GM12892 (cell line): ENCODE data around the gene FCGBP.
"Not testable (repeated sequence)": the region's sequence is repeated elsewhere in the genome, so short reads cannot be mapped to it uniquely, and the experiment has no call there.

ENCODE experiments used
- DNase-seq: peaks from one replicate; pipeline ENCODE4 v3.0.0; 2011; ENCODE audit not compliant: insufficient read length
- FAIRE-seq: peaks from 2 replicates; lab custom pipeline; 2011; peaks lifted over from hg19 to GRCh38; lab: Jason Lieb, UNC
- POLR2A ChIP-seq: IDR thresholded peaks from 2 replicates; pipeline ENCODE4 v1.6.1; 2011; ENCODE audit warnings: low read depth, low read length, control low read depth
- POLR2AphosphoS5 ChIP-seq: IDR thresholded peaks from 2 replicates; pipeline ENCODE4 v1.6.1; 2011; ENCODE audit warnings: low read depth, low read length, control low read depth
- TAF1 ChIP-seq: IDR thresholded peaks from 2 replicates; pipeline ENCODE4 v1.6.1; 2011; ENCODE audit warnings: low read depth, mild to moderate bottlenecking, control low read depth, low read length, borderline replicate concordance

Gene FCGBP

GRCh38 chr19:39967561-39967960 lies 33.1 kb upstream of the FCGBP start:
- FAIRE-seq (no peak), DNase-seq (no peak)
- TF ChIP-seq POLR2A = no peak
- TF ChIP-seq POLR2AphosphoS5 = no peak
- TF ChIP-seq TAF1 = no peak

- FAIRE-seq (no peak), DNase-seq (no peak)
- TF ChIP-seq TAF1 (no peak), POLR2A (no peak), POLR2AphosphoS5 (no peak)
Measured at GRCh38 chr19:39966617-39967016, 32.2 kb upstream of the FCGBP start.

GRCh38 chr19:39963898-39964297 lies 29.5 kb upstream of the FCGBP start:
- TF ChIP-seq TAF1 = no peak
- no peak for TF ChIP-seq POLR2A
- TF ChIP-seq POLR2AphosphoS5 = no peak
- DNase-seq = no peak
- no peak for FAIRE-seq

DNA sequence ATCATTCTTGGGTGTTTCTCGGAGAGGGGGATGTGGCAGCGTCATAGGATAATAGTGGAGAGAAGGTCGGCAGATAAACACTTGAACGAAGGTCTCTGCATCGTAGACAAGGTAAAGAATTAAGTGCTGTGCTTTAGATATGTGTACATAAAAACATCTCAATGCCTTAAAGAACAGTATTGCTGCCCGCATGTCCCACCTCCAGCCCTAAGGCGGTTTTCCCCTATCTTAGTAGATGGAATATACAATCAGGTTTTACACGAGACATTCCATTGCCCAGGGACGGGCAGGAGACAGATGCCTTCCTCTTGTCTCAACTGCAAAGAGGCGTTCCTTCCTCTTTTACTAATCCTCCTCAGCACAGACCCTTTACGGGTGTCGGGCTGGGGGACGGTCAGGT lies 25.0 kb upstream of the FCGBP start:
- FAIRE-seq, DNase-seq: not testable (repeated sequence)

DNA sequence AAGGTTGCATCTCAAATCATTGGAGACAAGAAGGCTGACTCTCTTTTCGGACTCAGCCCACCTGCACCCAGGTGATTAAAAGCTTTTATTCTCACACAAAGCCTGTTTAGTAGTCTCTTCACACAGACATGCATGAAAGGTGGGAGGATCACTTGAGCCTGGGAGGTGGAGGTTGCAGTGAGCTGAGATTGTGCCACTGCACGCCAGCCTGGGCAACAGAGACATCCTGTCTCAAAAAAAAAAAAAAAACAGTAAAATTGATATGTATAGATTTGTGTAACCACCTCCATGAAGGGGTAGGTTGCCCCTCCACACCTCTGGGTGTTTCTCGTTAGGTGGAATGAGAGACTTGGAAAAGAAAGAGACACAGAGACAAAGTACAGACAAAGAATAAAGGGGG lies 24.5 kb upstream of the FCGBP start:
- not testable (repeated sequence) for DNase-seq, FAIRE-seq

- DNase-seq, FAIRE-seq: not testable (repeated sequence)
Measured at GRCh38 chr19:39957886-39958285, 23.5 kb upstream of the FCGBP start.

DNA sequence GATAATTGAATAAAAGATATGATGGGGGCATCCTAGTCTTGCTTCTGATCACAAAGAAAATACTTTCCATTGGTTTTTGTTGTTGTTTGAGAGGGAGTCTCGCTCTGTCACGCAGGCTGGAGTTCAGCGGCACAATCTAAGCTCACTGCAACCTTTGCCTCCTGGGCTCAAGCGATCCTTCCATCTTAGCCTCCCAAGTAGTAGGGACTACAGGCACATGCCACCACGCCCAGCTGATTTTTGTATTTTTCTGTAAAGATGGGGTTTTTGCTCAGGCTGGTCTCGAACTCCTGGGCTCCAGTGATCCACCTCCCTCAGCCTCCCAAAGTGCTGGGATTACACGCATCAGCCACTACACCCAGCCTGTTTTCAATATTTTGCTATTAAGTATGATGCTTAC lies 19.5 kb upstream of the FCGBP start:
- peak; percentile 30 for FAIRE-seq
- TF ChIP-seq POLR2A = no peak
- no peak for TF ChIP-seq POLR2AphosphoS5
- no peak for TF ChIP-seq TAF1
- DNase-seq = no peak

DNA sequence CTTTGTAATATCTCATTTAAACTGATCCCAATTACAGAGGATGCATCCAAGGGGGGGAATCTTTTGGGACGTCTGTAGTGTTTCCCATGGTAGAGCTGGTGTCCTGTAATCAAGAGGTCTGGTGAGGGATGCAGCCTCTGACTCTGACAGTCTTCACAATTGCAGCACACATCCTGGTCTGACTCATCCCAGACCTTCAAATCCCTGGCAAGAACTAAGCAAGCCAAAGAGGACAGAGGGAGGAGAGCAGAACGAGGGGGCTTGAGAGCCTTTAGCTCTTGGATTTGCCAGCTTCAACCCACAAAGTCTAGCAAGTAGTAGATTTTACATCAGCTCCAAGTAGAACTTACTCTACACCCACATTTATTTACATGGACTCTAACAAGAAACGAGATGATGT lies 17.3 kb upstream of the FCGBP start:
- DNase-seq = no peak
- no peak for FAIRE-seq

DNA sequence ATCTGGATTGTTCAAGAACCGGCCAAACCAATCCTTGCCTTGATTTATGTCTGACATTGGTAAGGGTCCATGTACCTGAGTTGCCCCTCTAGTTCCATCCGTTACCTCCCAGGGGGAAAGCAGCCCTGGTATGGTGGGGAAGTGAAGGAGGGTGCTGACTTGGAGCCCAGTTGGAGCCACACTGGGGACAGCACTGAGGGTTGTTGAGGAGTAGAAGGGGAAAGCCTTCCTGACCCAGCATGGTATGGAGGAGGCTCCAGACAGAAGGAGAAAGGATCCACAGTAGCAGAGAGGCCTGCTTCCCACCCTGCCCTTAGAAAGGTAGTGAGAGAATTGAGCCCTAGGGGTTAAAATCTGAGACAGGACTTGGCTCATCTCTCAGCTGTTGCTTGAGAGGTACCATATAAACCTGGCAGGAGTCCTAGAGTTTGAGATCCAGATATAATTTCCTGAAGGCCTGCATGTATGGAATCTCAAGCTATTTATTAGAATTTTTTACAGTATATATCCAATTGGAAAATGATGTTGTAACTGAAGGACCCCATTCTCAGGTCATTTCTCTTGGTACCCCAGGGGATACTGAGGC lies 16.7 kb upstream of the FCGBP start:
- TF ChIP-seq POLR2AphosphoS5 = no peak
- TF ChIP-seq TAF1 = no peak
- TF ChIP-seq POLR2A = no peak
- no peak for FAIRE-seq
- no peak for DNase-seq

More for the DNA sequence above, 17.3 kb upstream of the FCGBP start:
- no peak for TF ChIP-seq TAF1
- TF ChIP-seq POLR2A = no peak
- TF ChIP-seq POLR2AphosphoS5 = no peak

- FAIRE-seq (no peak), DNase-seq (no peak)
- TF ChIP-seq POLR2A (no peak), POLR2AphosphoS5 (no peak), TAF1 (no peak)
Measured at GRCh38 chr19:39949026-39949747, 14.8 kb upstream of the FCGBP start.

GRCh38 chr19:39946532-39946931 lies 12.1 kb upstream of the FCGBP start:
- TF ChIP-seq POLR2AphosphoS5 (no peak), POLR2A (no peak), TAF1 (no peak)
- FAIRE-seq = no peak
- DNase-seq = no peak

- TF ChIP-seq TAF1 (no peak), POLR2AphosphoS5 (no peak), POLR2A (no peak)
- DNase-seq (no peak), FAIRE-seq (no peak)
Measured at GRCh38 chr19:39943586-39943985, 9.2 kb upstream of the FCGBP start.

DNA sequence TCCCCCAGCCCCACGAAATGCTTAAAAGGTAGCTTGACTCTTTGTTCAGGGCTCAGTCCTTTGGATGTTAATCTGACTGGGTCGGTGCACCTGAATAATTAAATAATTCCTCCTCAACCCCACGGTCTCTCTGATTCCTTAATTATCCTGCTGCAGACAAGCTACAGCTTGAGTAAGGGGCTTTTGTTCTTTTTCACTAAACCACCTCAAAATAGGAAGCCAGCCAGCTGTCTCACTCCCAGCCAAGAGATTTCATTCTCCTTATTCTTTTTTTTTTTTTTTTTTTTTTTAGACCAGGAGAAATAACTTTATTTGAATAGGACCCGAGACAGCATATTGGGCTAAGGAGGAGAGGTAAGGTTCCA lies 7.9 kb upstream of the FCGBP start:
- DNase-seq (no peak), FAIRE-seq (peak; percentile 5)
- TF ChIP-seq POLR2A (no peak), POLR2AphosphoS5 (no peak), TAF1 (no peak)
